HTR-8/SVneo (cell line): ENCODE data around the gene CDC42BPB.

Source experiments
- DNase-seq: peaks from one replicate; pipeline ENCODE4 v3.0.0; 2011; ENCODE audit warnings: low spot score, mixed read lengths; ENCODE audit not compliant: insufficient read length
- FAIRE-seq: peaks from 2 replicates; lab custom pipeline; 2011; peaks lifted over from hg19 to GRCh38; lab: Jason Lieb, UNC

Gene CDC42BPB

DNA sequence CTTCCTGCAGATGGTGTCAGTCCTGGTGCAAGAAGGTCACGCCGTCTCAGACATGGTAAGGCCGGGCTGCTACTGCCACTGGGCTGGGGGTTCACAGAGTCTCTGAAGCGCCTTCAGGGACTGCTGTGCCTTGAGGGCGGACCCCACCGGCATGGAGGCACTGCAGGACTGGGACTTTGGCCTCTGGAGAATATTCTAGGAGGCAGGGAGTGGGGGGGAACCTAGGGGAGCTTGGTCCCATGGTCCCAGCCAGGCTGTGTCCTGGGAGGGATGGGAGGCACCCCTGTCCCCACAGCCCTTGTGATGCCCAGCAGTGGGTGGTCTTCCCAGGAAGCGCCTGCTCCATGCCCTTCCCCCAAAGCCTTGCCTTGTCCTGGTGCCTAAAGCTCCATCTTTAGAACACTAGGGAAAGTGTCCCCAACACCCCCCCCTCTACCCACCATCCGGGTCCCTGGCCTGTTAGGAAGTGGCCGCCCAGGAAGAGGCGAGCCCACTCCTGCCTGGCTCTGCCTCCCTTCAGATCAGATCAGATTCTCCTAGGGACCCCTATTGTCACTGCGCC, 133.3 kb downstream of the CDC42BPB start:
- DNase-seq: no peak
- FAIRE-seq: no peak

DNA sequence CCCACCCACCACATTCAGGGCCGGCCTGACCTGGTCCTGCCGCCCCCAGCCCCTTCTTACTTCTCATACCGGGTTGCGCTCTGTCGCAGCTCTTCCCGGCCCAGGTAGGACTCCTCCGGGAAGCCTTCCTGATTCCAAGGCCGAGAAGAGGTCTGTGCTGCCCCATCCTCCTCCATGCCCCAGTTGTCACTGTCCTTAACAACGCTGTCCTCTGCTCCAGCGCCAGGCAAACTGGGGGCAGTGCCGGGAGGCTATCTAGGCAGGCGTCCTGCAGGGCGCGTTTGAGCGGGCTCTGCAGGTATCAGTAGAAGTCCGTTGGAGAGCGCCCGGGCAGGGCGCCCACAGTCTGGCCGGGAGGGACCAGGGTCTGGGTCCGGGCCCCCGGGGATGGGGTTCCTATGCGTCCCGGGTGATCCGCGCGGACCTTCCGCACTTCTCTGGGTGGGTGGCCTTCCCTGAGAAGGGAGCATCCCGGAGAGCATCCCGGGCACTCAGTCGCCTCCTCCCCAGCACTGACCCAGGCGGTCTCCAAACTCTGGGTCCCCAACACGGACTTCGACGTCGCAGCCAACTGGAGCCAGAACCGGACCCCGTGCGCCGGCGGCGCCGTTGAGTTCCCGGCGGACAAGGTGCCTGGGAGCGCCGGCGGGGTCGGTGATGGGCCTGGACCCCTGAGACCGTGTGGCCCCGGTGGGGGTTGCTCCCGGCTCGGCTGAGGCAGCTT, 134.0 kb downstream of the CDC42BPB start:
- no peak for DNase-seq
- FAIRE-seq: no peak

DNA sequence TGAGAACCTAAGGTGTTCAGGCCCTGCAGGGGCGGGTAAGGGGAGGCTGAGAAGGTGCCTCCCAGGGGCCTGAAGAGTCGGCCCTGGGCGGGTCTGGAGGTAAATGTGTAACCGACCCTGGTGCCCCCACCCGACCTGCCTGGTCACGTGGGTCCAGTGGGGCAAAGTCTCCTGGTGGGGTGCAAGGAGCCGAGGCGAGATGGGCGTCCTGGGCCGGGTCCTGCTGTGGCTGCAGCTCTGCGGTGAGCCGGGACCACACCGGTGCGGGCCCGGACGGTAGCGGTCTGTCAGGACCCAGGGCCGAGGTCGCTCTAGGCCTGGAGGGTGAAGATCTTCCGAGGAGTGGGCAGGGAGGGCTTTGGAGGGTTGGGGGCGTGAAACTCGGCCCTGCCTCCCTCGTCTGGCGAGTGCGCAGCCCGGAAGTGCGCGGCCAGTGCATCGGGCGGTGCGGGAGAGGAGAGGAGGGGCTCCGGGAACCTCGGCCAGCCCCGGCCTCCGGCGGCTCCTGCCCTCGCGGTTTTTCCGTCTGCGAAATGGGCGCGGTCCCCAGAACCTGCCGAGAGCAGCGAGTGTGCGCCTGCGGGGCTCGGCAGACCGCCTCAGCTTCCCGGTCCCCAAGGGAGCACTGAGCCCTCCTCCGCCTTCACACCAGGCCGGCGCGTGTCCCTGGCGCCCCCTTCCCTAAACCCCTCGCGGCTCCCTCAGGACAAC, 134.7 kb downstream of the CDC42BPB start, which contains the start of gene AMN:
AMN (plus strand) TSS at position 174 of the 711 bp plus-strand sequence; CDS start at position 200, 26 bp downstream.
- DNase-seq: no peak
- FAIRE-seq: no peak

DNA sequence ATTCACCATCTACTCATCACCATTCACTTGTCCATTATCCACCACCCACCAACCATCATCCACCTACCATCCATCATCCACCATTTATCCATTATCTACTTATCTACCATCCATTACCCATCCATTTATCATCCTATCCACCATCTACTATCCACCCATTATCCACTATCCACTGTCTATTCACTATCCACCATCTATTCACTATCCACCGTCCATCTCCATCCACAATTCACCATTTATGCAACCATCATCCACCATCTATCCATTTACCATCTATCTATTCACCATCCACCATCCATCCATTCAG, 136.4 kb downstream of the CDC42BPB start:
- FAIRE-seq: peak; percentile 60
- no peak for DNase-seq

DNA sequence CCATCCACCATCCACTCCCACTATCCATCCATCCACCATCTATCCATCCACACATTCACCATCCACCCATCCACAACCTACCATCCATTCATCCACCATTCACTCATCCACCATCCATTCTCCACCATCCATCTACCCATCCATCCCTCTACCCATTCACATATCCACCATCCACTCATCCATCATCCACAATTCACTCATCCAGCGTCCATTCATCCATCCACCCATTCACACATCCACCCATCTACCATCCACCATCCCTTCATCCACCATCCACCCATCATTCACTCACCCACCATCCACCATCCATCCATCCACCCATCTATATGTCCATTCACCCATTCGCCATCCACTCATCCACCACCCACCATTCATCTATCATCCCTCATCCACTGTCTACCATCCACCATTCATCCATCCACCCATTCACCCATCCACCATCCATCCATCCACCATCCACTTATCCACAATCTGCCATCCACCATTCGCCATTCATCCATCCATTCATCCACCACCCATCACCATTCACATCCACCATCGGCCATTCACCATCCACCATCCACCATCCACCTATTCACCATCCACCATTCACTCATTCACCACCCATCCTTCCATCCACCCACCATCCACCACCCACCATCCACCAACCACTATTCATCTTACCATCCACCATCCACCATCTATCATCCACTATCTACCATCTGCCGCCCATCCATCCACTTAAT, 136.9 kb downstream of the CDC42BPB start:
- FAIRE-seq (peak; percentile 88), DNase-seq (no peak)

DNA sequence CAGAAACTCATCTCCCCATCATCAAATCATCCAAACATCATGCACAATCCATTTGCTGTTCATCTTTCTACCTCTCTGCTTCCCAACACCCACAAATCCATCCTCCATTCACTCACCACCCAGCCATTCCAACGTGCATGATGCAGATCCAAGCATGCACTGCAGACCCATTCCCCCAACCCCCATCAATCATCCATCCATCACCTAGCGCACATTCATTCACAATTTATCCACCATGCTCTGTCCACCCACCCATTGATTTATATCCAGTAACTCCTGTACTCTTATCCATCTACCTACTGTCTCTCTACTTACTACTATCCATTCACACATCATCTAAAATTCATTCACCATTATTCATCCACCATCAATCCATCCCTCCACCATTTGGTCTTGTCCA, 138.9 kb downstream of the CDC42BPB start:
- FAIRE-seq (peak; percentile 42), DNase-seq (no peak)

DNA sequence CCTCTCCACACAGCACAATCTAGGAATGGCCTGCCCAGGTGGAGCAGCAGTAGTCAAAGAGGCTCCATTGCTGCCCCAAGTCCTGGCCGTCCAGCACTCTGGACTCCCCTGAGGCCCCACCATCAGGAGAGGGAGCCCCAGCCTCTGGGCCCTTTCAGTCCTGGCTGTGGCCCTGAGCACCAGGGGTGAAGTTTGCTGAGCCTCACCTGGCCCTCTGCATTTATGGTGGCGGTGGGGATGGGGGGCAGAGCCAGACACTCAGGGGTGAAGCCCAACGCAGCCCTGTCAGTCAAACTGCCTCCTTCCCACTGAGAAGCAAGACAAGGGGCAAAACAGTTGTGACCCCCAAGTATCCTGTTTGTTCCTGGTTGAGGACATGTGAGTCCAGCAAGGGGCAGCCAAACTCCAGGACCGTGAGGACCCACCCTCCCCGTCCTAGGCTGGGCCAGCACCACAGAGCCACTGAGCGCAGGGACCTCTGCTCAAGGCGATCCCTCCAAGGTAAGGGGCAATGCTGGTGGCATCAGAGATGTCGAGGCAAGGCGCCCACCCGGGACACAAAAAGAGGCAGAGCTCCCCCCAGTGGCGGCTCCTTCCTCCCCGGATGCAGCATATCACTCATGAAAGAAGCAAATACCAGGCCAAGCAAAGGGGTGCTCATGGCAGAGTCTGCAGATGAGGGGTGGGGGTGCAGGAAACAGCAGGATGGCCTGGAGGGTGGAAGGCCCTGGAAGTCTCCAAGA, 139.7 kb downstream of the CDC42BPB start:
- peak; percentile 80 for DNase-seq
- FAIRE-seq: peak; percentile 36

DNA sequence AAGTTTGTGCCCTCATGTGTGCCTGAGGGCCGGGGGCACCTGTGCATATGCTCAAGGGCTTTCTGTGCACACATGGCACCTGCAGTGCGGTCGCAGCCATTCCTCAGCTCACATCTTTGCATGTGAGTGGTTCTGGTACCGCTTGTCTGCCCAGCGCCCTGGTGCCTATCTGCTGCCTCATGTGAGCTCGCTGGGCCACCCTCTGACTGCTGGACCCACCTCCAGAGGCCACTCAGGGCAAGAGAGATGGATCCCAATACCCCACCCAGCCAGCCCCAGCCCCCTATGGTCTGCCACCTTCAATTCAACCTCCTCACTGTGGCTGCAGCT, 140.3 kb downstream of the CDC42BPB start:
- DNase-seq: no peak
- FAIRE-seq: no peak

DNA sequence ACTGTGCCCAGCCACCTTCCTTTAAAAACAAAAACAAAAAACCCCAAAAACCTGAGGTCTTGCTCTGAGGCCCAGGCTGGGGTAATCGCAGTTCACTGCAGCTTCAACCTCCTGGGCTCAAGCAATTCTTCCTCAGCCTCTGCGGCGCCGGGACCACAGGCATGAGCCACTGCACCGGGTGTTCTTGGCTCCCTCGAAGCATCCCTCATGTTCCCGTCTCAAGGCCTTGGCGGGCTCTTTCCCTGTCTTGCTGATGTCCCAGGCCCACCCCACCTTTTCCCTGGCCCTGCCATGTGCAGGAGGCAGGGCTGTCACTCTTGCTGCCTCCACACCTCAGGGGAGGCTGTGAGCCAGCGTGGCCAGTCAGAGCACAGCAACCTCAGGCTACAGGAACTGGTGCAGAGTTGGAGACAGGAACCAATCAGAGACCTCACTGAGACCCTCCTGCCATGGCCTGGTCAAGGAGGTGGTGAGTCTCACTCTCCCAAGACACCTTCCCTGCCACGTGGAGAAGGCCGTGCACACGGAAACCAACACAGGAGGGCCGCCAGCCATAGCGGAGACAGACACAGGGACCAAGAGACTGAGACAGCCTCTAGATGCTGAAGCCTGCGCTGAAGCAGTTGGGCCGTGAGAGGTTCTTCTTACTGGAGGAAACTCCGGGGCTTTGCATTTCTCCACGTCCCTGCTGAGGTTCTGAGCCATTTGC, 140.8 kb downstream of the CDC42BPB start:
- DNase-seq: no peak
- no peak for FAIRE-seq

DNA sequence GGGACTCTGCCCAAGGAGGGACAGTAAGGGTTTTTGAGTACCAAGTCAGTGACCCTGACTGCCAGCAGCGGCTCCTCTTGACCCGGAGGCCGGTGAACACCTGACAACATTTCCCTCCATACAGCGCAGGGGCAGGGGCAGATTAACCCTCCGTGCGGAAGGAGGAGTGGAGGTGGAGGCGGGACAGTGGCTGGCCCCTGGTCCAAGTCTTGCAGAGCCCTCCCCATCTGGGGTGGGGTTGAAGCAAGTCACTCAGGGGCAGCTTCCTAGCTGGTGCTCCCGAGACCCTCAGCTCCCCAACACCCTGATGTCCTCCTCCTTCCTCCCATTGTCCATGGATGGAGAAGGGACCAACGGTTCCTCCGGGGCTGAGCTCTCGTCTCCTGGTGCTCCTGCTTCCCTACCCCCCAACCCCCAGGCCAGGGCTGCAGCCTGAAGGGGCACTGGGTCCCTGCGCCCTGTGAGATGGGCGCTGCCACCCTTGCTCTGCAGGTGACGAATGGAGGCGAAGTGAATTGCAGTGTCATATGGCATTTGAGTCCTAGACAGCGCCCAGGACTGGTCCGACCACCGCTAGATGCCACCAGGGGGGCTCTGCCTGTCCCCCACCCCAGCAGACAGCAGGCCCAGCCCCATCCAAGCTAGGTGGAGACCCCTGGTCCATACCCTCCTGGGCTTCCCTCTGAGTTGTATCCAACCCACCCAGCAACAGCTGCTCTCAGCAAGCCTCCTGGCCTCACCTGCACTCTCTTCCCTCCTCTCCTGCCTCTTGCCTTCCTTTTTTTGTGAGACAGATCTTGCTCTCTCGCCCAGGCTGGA, 141.8 kb downstream of the CDC42BPB start:
- no peak for DNase-seq
- FAIRE-seq: no peak

DNA sequence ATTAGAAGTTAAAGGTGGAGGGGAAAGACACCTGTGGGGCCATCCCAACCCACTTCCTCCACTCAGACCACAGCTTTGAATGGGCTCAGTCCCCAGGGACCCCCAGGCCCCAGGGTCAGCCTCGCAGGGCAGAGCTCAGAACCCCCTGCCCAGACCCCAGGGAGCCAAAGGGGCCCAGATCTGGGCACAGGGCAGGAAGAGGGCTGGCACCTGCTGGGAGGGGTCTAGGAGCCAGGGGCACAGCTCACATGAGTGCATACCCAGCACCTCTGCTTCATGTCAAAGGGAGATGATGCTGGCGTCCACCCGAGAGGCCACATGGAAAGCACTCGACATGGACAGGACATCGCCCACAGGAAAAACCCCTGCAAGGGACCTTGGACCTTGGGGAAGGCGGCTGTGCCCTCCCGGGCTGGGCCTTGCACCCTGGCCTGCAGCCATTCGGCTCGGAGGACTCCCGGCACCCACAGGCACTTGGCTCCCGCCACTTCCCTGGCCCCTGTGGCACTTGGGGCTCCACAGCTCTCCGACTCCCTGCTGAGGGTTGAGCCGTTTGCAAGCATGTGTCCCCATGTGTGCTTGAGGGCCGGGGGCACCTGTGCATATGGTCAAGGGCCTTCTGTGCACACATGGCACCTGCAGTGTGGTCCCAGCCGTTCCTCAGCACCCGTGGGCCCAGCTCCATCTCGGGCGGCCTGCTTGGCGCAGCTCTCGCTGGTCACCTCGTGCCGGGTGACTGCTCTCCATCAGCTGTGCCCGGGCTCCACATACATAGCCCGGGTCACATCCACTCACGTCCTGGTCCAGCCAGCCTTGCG, 142.7 kb downstream of the CDC42BPB start:
- DNase-seq: no peak
- FAIRE-seq: no peak

DNA sequence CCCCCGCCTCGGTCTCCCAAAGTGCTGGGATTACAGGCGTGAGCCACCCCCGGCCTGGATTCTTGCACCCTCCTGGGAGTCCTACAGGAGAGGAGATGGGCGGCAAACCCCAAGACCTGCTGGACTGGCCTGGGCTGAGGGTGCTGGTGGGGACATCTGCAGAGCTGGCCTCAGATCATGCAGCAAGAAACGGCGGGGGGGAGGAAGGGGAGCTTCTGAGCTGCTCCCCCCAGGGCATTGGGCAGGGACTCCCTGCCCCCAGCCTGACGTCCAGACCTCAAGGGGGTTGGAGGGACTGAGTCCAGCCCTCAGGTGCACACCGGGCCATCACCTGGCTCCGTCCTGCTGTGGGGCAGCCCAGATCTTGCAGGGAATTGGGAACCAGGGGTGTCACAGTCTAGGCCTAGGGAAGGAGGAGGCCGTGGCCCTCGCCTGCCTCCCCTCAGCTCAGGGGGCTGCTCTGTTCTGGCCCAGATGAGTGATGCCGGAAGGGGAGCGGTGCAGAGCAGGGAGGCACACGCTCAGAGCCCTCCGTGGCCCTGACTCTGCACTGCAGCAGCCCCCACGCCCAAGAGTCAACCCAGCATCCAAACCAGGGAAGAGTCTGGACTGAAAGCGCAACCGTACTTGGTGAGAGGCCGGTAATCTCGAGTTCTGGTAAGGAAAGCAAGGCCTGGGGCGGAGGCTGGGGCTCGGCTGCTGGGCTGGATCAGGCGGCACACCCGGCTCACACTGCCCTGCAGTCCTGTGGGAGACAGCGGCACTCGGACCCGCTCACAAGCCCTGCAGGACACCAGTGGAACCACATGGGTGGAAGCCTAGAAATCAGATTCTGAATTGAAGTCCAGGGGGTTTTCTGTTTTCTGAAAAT, 143.8 kb downstream of the CDC42BPB start:
- no peak for DNase-seq
- FAIRE-seq: no peak

DNA sequence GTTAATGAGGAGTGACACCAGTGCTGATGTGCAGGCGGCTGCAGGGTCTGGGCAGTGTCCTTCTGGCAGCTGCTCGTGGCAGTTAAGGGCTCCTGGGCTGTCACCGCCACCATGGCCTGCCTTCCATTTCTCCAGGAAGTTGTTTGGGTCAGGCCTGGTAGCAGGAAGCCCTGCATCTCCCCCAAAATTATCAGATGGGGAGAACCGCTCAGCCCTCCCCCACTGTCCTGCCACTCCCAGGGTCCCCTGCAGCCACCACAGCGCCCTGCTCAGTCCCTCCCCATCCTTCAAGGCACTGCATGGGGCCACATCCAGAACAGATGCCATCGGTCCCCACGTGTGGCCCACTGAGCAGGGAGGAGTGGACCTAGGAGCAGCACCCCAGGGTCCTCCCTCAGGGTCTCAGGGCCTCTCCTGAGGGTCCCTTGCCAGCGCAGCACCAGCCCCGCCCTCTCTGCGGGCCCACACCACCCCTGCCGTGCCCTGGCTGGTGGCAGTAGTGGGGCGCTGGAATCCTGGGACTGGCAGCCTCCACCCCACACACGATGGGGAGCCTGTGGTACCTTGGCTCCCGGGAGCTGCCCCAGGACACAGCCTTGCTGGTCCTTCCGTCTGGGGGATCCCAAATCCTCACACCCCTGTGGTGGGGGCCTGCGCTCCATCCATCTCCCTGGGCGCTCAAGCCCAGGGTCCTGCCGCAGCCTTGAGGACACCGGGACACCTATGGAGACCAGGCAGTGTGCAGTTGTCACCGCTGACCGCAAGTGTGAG, 145.2 kb downstream of the CDC42BPB start:
- DNase-seq: no peak
- no peak for FAIRE-seq

DNA sequence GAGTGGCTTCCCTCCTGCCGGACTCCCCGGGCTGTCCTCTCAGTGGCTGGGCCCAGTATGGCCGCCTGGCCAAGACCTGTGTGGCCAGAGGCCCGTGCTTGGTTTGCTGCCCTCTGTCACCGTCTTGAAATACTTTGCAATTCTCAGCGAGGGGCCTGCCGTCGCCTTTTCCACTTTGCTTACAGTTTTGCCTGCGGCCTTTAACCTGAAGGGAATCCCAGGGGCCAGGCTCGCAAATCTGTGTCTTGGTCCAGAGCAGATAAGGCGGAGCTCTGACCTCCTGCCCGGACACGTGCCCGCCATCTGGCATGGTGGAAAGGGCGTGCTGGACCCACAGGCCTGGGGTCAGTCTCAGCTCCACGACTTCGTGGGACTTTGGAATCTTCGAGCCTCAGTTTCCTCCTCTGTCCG, 145.8 kb downstream of the CDC42BPB start:
- FAIRE-seq: no peak
- no peak for DNase-seq

DNA sequence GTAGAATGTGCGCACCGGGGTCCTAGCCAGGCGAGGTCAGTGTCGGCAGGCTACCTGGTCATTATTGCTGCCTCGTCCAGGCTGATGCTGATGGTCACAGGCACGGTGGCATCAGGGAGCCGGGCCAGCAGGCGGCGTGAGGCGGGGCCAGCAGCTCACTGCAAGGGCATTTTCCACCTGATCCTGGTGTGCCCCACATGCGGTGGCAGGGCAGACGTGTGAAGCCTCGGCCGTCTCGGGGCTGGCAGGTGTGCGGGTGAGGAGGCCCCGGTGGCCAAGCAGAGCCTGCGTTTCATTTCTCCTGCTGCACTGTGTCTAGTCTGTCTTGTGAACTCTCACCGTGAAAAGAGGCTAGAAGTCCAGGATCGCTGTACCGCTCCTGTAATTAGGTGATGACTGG, 146.9 kb downstream of the CDC42BPB start:
- DNase-seq (no peak), FAIRE-seq (no peak)

DNA sequence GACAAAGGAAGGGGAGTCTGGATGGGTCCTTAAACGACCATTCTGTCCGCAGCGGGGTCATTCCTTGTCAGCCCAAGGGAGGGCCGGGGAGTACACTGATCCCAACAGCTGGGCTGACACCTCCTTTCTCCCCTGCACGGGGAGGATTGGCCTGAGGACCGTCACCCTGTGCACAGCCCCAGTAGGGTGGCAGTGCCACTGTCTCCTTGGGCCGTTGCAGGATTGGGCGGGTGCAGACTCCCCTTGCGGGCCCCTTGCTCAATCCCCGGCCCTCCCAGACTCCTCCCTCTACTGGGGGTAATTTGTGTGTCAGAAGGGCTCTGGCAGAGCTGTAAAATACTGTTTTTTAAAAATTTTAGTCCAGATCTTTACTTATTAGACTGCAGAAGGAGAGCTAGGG, 147.4 kb downstream of the CDC42BPB start:
- DNase-seq (no peak), FAIRE-seq (no peak)
